Stomach smooth muscle (tissue), 2 donors: Measurements from ENCODE around the gene ZNF471.

Experiments
- H3K27ac ChIP-seq: one replicate; pipeline ENCODE4 v1.7.0; 2013; ENCODE audit warnings: mild to moderate bottlenecking, low read length, inconsistent platforms
- H3K27me3 ChIP-seq, 2 donors: one replicate each; pipeline ENCODE4 v1.7.0; 2013; ENCODE audit warnings: low read length in 2 of 2; ENCODE audit not compliant: insufficient read depth in 2 of 2, control insufficient read depth in 1 of 2
- H3K36me3 ChIP-seq, 2 donors: one replicate each; pipeline ENCODE4 v1.7.0; 2013; ENCODE audit warnings: low read length in 2 of 2; ENCODE audit not compliant: control insufficient read depth in 2 of 2, insufficient read depth in 2 of 2
- H3K4me1 ChIP-seq: one replicate; pipeline ENCODE4 v1.7.0; 2013; ENCODE audit warnings: low read length; ENCODE audit not compliant: control insufficient read depth, insufficient read depth
- H3K4me3 ChIP-seq, 2 donors: one replicate each; pipeline ENCODE4 v1.7.0; 2013; ENCODE audit warnings: low read length in 2 of 2
- H3K9ac ChIP-seq, 2 donors: one replicate each; pipeline ENCODE4 v1.7.0; 2013; ENCODE audit warnings: low read length in 2 of 2, mild to moderate bottlenecking in 1 of 2
- H3K9me3 ChIP-seq, 2 donors: one replicate each; pipeline ENCODE4 v1.7.0; 2013; ENCODE audit warnings: low read length in 2 of 2; ENCODE audit not compliant: control insufficient read depth in 2 of 2
- donor health status: healthy.
- donor health status: Pancreatic carcinoma.

Gene ZNF471

GRCh38 chr19:56537442-56537841, 29.8 kb downstream of the ZNF471 start:
- Histone ChIP-seq H3K4me3 (peak overlapping the region; percentile 75 to 94), H3K4me1 (peaks cover 14% of the 10 kb centered on the region), H3K27ac (no peak overlapping the region), H3K9ac (no peak overlapping the region), H3K9me3 (peaks cover 15 to 18% of the 10 kb centered on the region in 2 donors), H3K27me3 (no peaks in the 10 kb centered on the region), H3K36me3 (peaks cover 9 to 13% of the 10 kb centered on the region in 2 donors)

- Histone ChIP-seq H3K9me3 (peaks cover 15 to 16% of the 10 kb centered on the region in 2 donors), H3K4me1 (peaks cover 14% of the 10 kb centered on the region), H3K36me3 (peaks cover 9 to 14% of the 10 kb centered on the region in 2 donors), H3K9ac (peak overlapping the region; percentile 74 to 85), H3K27ac (peak overlapping the region; percentile 71), H3K27me3 (no peaks in the 10 kb centered on the region), H3K4me3 (peak overlapping the region; percentile 75 to 94)
These were observed 30.7 kb downstream of the ZNF471 start for GRCh38 chr19:56538254-56538760.

- Histone ChIP-seq H3K9me3 (peaks cover 11 to 16% of the 10 kb centered on the region in 2 donors), H3K4me3 (peak within 1 kb of the TSS; percentile 85 to 94), H3K27me3 (no peaks in the 10 kb centered on the region), H3K4me1 (peaks cover 14% of the 10 kb centered on the region), H3K36me3 (peaks cover 9 to 14% of the 10 kb centered on the region in 2 donors), H3K9ac (peak within 1 kb of the TSS; percentile 74 to 85), H3K27ac (peak within 1 kb of the TSS; percentile 71)
These were observed 31.2 kb downstream of the ZNF471 start, which contains the start of gene ZFP28 for GRCh38 chr19:56538761-56539263. Gene ZFP28 (plus strand): TSS chr19:56538948. CDS start chr19:56539019, 71 bp downstream.

- Histone ChIP-seq H3K36me3 (peaks cover 28 to 46% of the 10 kb centered on the region in 2 donors), H3K4me3 (no peak overlapping the region), H3K9me3 (peaks cover 10 to 27% of the 10 kb centered on the region in 2 donors), H3K9ac (no peak overlapping the region), H3K4me1 (peaks cover 9% of the 10 kb centered on the region), H3K27ac (no peak overlapping the region), H3K27me3 (no peaks in the 10 kb centered on the region)
These were observed 36.1 kb downstream of the ZNF471 start for GRCh38 chr19:56543776-56544175.

GRCh38 chr19:56547535-56547934, 39.9 kb downstream of the ZNF471 start:
- Histone ChIP-seq H3K36me3 (peaks cover 48 to 58% of the 10 kb centered on the region in 2 donors), H3K9ac (no peak overlapping the region), H3K9me3 (peaks cover 20 to 44% of the 10 kb centered on the region in 2 donors), H3K4me3 (no peak overlapping the region), H3K27me3 (no peaks in the 10 kb centered on the region), H3K4me1 (no peaks in the 10 kb centered on the region), H3K27ac (no peak overlapping the region)

GRCh38 chr19:56554272-56554869, 46.7 kb downstream of the ZNF471 start:
- Histone ChIP-seq H3K27ac (no peak overlapping the region), H3K4me1 (no peaks in the 10 kb centered on the region), H3K27me3 (no peaks in the 10 kb centered on the region), H3K9ac (no peak overlapping the region), H3K9me3 (peaks cover 43 to 69% of the 10 kb centered on the region in 2 donors), H3K36me3 (peaks cover 46 to 53% of the 10 kb centered on the region in 2 donors), H3K4me3 (peak overlapping the region in 1 of 2 donors; percentile 6)

- Histone ChIP-seq H3K36me3 (peaks cover 0 to 2% of the 10 kb centered on the region in 2 donors), H3K4me1 (peaks cover 5% of the 10 kb centered on the region), H3K27me3 (no peaks in the 10 kb centered on the region), H3K4me3 (peak overlapping the region in 1 of 2 donors; percentile 7), H3K9ac (no peak overlapping the region), H3K27ac (no peak overlapping the region), H3K9me3 (peaks cover 24 to 36% of the 10 kb centered on the region in 2 donors)
These were observed 55.1 kb downstream of the ZNF471 start for GRCh38 chr19:56562766-56563165.

GRCh38 chr19:56566904-56567273, 59.2 kb downstream of the ZNF471 start:
- Histone ChIP-seq H3K9ac (peak overlapping the region; percentile 79 to 88), H3K36me3 (peaks cover 24 to 25% of the 10 kb centered on the region in 2 donors), H3K27ac (peak overlapping the region; percentile 75), H3K27me3 (no peaks in the 10 kb centered on the region), H3K4me3 (peak overlapping the region; percentile 87 to 100), H3K4me1 (peaks cover 11% of the 10 kb centered on the region), H3K9me3 (peaks cover 24 to 36% of the 10 kb centered on the region in 2 donors)

- peaks cover 11% of the 10 kb centered on the region for H3K4me1 ChIP-seq
- peak within 1 kb of the TSS; percentile 87 to 100 for H3K4me3 ChIP-seq
- H3K36me3 ChIP-seq = peaks cover 26% of the 10 kb centered on the region in 2 donors
- peak within 1 kb of the TSS; percentile 75 for H3K27ac ChIP-seq
- H3K27me3 ChIP-seq = no peaks in the 10 kb centered on the region
- H3K9ac ChIP-seq = peak within 1 kb of the TSS; percentile 79 to 88
- peaks cover 19 to 31% of the 10 kb centered on the region in 2 donors for H3K9me3 ChIP-seq
These were observed 59.8 kb downstream of the ZNF471 start, which contains the start of gene ZNF470 for GRCh38 chr19:56567274-56568120. Gene ZNF470 (plus strand): TSS chr19:56567468. CDS start chr19:56570312, 2,844 bp downstream.

GRCh38 chr19:56572589-56572988, 64.9 kb downstream of the ZNF471 start:
- Histone ChIP-seq H3K9me3 (peaks cover 36 to 47% of the 10 kb centered on the region in 2 donors), H3K36me3 (peaks cover 44 to 66% of the 10 kb centered on the region in 2 donors)

More at GRCh38 chr19:56572589-56572988, 64.9 kb downstream of the ZNF471 start:
- Histone ChIP-seq H3K4me1 (peaks cover 8% of the 10 kb centered on the region), H3K4me3 (no peak overlapping the region), H3K27ac (no peak overlapping the region), H3K27me3 (no peaks in the 10 kb centered on the region), H3K9ac (no peak overlapping the region)
